ENCODE measurements around the gene PRR7. TPM values are rescaled to one million over a fixed set of nuclear protein-coding genes. Genes with fewer than 3 reads are reported as not detected.

The PRR7 gene
- total RNA-seq, 4 donors from 2014 or later: 1.4 to 4.7 (median 4.2) TPM

- H3K4me1 ChIP-seq: peaks cover 16 to 24% of the 10 kb centered on the region in 2 donors
- H3K9me3 ChIP-seq: no peaks in the 10 kb centered on the region
- no peaks in the 10 kb centered on the region for H3K36me3 ChIP-seq
- no peak overlapping the region for H3K27ac ChIP-seq
- H3K27me3 ChIP-seq: no peaks in the 10 kb centered on the region
- intact Hi-C loops (cut with DNase I): no loop called here
- H3K4me3 ChIP-seq (replicated peaks in 1 of 3): peak overlapping the region in 2 of 3 donors; percentile 21 to 51
- peak; percentile 28 to 38 for DNase-seq
- 1% methylated on average over 17 of the region's 52 CpGs; no CpG with 5 or more reads in 1 of the 2 donors for WGBS, 2 donors
- TF ChIP-seq POLR2A (IDR thresholded peaks at IDR 0.05): no peak
- TF ChIP-seq CTCF (IDR thresholded peaks at IDR 0.05): no peak
These were observed 524 bp downstream of the PRR7 start for GRCh38 chr5:177447066-177447610.

GRCh38 chr5:177447611-177448243 is 1.1 kb downstream of the PRR7 start:
- WGBS, 2 donors: 26 to 36% methylated on average over 9 to 10 of the region's 23 CpGs
- peak; percentile 53 to 55 for DNase-seq
- Histone ChIP-seq H3K36me3 (no peaks in the 10 kb centered on the region), H3K27me3 (no peaks in the 10 kb centered on the region), H3K4me3 (replicated peaks in 1 of 3) (peak overlapping the region in 1 of 3 donors; percentile 51), H3K4me1 (peaks cover 16 to 24% of the 10 kb centered on the region in 2 donors), H3K27ac (no peak overlapping the region), H3K9me3 (no peaks in the 10 kb centered on the region)
- no peak for TF ChIP-seq POLR2A (IDR thresholded peaks at IDR 0.05)
- no peak for TF ChIP-seq CTCF (IDR thresholded peaks at IDR 0.05)
- intact Hi-C loops (cut with DNase I): no loop called here

- TF ChIP-seq POLR2A (IDR thresholded peaks at IDR 0.05) (no peak), CTCF (IDR thresholded peaks at IDR 0.05) (no peak)
- Histone ChIP-seq H3K4me1 (peaks cover 16 to 24% of the 10 kb centered on the region in 2 donors), H3K9me3 (no peaks in the 10 kb centered on the region), H3K4me3 (replicated peaks in 1 of 3) (no peak overlapping the region), H3K36me3 (no peaks in the 10 kb centered on the region), H3K27ac (no peak overlapping the region), H3K27me3 (no peaks in the 10 kb centered on the region)
- DNase-seq: no peak
- intact Hi-C loops (cut with DNase I): no loop called here
- 87 to 88% methylated on average over 6 of the region's 6 CpGs for WGBS, 2 donors
These were observed 1.8 kb downstream of the PRR7 start for GRCh38 chr5:177448244-177448950.

GRCh38 chr5:177449140-177450061 is 2.8 kb downstream of the PRR7 start:
- H3K4me1 ChIP-seq: peaks cover 21 to 31% of the 10 kb centered on the region in 2 donors
- H3K4me3 ChIP-seq (replicated peaks in 1 of 3): no peak overlapping the region
- no peaks in the 10 kb centered on the region for H3K36me3 ChIP-seq
- no peaks in the 10 kb centered on the region for H3K9me3 ChIP-seq
- 82 to 88% methylated on average over 7 to 18 of the region's 18 CpGs for WGBS, 2 donors
- H3K27me3 ChIP-seq: no peaks in the 10 kb centered on the region
- DNase-seq: no peak
- H3K27ac ChIP-seq: no peak overlapping the region
- intact Hi-C loops (cut with DNase I): loop anchor here (5.0 kb wide), 1 partner anchor 47 kb away; the partner anchor contains the start of gene PFN3
- TF ChIP-seq CTCF (IDR thresholded peaks at IDR 0.05) (no peak), POLR2A (IDR thresholded peaks at IDR 0.05) (no peak)

All from thyroid gland (tissue), 4 donors.